DMS114 treated with DMSO at 0.1 percent for 48 hours (cell line): ENCODE results near the gene TSPY1.
"Not testable (repeated sequence)": the region's sequence is repeated elsewhere in the genome, so short reads cannot be mapped to it uniquely, and the experiment has no call there.

ENCODE experiments used
- DNase-seq: peaks from one replicate; lab custom pipeline; 2025; ENCODE audit not compliant: unreplicated experiment; lab: John Stamatoyannopoulos, UW

TSPY1 gene, protein sequence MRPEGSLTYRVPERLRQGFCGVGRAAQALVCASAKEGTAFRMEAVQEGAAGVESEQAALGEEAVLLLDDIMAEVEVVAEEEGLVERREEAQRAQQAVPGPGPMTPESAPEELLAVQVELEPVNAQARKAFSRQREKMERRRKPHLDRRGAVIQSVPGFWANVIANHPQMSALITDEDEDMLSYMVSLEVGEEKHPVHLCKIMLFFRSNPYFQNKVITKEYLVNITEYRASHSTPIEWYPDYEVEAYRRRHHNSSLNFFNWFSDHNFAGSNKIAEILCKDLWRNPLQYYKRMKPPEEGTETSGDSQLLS

DNA sequence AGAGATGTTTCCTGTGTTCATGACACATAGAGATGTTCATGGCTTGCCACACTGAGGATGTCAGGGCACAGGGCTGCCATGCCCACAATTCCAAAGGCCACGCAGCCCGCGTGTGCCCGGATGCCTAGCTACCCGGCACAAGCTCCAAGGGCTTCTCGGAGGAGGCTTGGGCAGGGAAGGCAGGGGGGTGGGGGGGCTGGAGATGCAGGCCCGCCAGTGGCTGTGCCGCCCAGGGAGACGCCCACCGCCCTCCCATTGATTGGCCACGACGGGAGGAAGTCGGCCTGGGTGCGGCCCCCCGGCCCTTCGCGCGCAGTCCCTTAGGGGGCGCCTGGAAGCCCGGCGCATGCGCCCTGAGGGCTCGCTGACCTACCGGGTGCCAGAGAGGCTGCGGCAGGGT, at the start of gene TSPY1:
TSPY1 (plus strand) TSS at position 301 of the 400 bp plus-strand sequence; CDS start at position 347, 46 bp downstream.
- not testable (repeated sequence) for DNase-seq

DNA sequence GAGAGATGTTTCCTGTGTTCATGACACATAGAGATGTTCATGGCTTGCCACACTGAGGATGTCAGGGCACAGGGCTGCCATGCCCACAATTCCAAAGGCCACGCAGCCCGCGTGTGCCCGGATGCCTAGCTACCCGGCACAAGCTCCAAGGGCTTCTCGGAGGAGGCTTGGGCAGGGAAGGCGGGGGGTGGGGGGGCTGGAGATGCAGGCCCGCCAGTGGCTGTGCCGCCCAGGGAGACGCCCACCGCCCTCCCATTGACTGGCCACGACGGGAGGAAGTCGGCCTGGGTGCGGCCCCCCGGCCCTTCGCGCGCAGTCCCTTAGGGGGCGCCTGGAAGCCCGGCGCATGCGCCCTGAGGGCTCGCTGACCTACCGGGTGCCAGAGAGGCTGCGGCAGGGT, 20.2 kb downstream of the TSPY1 start, which contains the start of gene TSPY9:
TSPY9 (plus strand) TSS at position 301 of the 400 bp plus-strand sequence; CDS start at position 347, 46 bp downstream.
- not testable (repeated sequence) for DNase-seq

DNA sequence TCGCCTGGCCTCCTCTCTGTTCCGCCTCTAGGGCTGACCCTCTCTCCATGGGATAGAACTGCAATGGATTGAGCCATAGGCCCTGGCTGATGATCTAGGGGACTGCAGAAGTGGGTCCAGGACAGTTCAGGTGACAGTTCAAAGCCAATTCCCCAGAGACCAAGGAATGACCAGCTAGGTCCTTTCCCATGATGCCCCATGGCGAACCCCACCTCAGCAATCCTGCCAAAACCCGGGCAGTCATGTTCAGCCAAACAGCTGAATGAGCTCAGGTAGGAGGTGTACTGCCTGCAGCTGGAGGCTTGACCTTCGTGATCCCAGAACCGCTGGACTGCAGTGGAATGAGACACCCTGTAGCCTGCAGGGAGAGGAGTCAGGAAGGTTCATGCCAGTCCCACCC, 37.6 kb downstream of the TSPY1 start:
- not testable (repeated sequence) for DNase-seq

DNA sequence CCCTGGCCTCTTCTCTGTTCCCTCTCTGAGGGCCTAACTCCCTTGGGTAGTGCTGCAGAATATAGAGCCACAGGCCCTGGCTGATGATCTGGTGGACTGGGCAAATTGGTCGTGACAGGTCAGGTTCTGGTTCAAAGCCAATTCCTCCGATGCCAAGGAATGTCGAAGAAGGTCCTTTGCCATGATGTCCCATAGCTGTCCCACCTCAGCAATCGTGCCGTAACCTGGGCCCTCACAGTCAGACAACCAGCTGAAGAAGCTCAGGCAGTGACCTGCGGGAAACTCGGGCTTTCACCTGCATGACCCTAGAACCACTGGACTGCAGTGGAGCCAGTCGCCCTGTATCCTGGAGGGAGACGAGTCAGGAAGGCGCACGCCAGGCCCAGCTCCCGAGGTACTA, 49.5 kb downstream of the TSPY1 start:
- not testable (repeated sequence) for DNase-seq
